ENCODE measurements around the gene IGDCC3.

IGDCC3 gene

GRCh38 chr15:65285291-65286068 lies 92.3 kb downstream of the IGDCC3 start:
- no peak for DNase-seq

DNA sequence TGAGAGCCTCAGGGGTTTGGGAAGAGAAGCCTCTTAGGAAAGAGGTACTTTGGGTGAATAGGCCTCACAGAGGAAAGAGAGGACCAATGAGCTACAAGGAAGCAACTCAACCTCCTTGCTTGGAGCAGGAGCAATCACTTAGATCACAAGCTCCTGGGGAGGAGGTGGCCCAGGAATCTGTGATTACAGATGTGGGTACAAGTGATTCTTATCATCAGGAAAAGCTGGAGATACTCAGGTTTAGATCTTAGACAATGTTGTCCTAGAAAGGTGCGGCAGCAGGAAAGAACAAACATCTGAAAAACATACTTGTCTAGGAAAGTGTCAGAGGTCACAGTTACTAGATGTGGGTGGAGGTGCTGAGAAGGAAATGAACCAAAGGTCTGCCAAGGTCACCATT lies 99.3 kb downstream of the IGDCC3 start:
- no peak for DNase-seq
